Measurements from ENCODE around the gene PACSIN2. TPM values are rescaled to one million over a fixed set of nuclear protein-coding genes. Genes with fewer than 3 reads are reported as not detected.
A peak's percentile ranks its signal among the peaks of the same experiment; 100 is the strongest.

Gene PACSIN2
- total RNA-seq, 6 experiments from 2014 or later = 69.8 to 97.3 (median 76.2) TPM

DNA sequence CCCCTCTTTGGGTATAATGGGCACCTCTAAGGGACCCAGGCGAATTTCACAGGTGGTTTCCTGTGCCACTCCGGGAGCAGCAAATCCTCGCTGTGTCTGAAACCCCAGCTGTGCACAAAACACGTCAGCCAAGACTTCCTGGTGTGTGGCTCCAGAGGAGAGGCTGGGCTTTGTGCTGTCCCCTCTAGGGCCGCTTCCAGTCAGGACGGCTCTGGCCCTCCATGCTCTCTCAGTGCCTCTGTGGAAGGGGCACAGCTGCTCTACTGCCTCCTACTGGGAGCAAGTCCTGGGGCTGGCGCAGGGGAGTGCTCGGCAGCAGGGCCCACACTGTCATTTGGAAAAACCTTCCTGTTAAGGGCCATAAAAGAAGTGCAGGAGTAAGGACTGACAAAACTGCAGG lies 134.1 kb downstream of the PACSIN2 start:
- no peaks in the 10 kb centered on the region for H3K9me3 Mint-ChIP-seq
- no peak overlapping the region for H3K4me3 Mint-ChIP-seq
- H3K27ac Mint-ChIP-seq = no peak overlapping the region
- no peaks in the 10 kb centered on the region; the same call in none of the 2 replicates for H3K27me3 Mint-ChIP-seq (ENCODE audit: insufficient read depth)
- TF ChIP-seq, protein P1, sequence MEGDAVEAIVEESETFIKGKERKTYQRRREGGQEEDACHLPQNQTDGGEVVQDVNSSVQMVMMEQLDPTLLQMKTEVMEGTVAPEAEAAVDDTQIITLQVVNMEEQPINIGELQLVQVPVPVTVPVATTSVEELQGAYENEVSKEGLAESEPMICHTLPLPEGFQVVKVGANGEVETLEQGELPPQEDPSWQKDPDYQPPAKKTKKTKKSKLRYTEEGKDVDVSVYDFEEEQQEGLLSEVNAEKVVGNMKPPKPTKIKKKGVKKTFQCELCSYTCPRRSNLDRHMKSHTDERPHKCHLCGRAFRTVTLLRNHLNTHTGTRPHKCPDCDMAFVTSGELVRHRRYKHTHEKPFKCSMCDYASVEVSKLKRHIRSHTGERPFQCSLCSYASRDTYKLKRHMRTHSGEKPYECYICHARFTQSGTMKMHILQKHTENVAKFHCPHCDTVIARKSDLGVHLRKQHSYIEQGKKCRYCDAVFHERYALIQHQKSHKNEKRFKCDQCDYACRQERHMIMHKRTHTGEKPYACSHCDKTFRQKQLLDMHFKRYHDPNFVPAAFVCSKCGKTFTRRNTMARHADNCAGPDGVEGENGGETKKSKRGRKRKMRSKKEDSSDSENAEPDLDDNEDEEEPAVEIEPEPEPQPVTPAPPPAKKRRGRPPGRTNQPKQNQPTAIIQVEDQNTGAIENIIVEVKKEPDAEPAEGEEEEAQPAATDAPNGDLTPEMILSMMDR (IDR thresholded peaks at IDR 0.05) = peak; percentile 41; the same call in 1 of the 2 replicates
- peaks cover 12% of the 10 kb centered on the region for H3K4me1 Mint-ChIP-seq (ENCODE audit: low read depth)
- DNase-seq = no peak
- peaks cover 10% of the 10 kb centered on the region for H3K36me3 Mint-ChIP-seq (ENCODE audit: low read depth)

DNA sequence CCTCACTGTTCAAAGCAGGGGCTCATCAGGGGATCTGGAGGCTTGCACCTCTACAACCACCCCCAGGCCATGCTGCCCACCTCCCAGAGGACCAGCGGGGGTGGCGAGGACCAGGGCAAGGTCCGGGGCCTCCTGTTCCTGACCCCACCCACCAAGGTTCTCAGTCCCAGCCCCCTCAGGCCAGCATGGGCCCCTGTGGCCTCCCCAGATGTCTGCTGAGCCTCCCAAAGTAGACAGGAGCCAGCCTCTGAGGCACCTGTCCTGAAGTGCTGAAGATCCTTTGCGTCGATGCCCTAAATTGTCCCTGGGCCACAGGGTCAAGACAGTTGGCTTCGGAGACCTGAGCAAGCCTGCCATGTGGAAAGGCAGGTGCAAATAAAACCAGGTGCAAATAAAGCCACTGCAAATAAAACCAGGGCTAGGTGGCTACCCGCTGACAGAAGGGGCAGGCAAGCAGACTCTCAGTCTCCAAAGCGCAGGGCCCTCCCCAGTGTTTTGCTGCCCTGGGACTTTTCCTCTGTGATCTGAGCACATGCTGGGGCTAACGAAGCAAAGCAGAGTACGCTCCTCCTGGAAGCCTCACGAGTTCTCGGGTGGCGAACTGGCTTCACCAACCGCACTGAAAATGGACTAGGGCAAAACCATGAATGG lies 135.5 kb downstream of the PACSIN2 start:
- no peak for DNase-seq
- H3K9me3 Mint-ChIP-seq = no peaks in the 10 kb centered on the region
- H3K4me3 Mint-ChIP-seq = no peak overlapping the region
- H3K27ac Mint-ChIP-seq = no peak overlapping the region; the same call in 1 of the 2 replicates
- H3K36me3 Mint-ChIP-seq (ENCODE audit: low read depth) = peaks cover 15% of the 10 kb centered on the region
- no peaks in the 10 kb centered on the region; the same call in 1 of the 2 replicates for H3K4me1 Mint-ChIP-seq (ENCODE audit: low read depth)
- H3K27me3 Mint-ChIP-seq (ENCODE audit: insufficient read depth) = peaks cover 1% of the 10 kb centered on the region; the same call in 1 of the 2 replicates
- TF ChIP-seq, protein P1 (IDR thresholded peaks at IDR 0.05) = no peak

DNA sequence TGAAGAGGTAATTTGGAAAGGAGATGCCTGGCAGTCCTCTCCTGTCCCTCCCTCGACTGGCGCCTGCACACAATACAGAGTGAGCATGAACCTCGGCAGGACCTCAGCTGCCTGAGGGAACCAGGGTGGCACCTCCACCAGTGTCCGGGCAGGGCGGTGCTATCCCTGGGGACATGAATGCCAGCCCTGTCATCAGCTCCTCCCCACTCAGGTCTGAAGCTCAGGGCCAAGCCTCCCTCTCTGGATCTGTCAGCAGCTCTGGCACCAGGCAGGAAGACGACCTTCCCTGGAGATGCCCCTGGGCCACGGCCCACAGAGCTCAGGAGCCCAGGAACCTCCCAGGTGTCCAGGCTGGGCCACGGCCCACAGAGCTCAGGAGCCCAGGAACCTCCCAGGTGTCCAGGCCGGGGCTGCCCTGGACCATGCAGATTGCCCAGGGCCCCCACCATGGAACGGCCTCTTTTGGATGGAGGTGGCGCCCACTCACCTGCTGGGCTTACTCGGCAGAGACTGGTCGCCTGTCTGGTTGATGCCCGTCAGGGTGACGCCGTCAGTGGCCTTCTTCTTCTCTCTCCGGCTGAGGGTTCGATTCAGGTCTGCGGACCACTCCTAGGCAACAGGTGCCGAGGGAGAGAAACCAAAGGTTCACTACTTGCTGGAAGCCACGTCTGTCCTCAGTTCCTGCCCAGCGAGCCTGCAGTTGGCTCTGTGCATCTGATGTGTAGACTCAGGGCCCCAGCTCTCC lies 136.2 kb downstream of the PACSIN2 start:
- Mint-ChIP-seq H3K27ac (no peak overlapping the region), H3K9me3 (no peaks in the 10 kb centered on the region), H3K27me3 (ENCODE audit: insufficient read depth) (peaks cover 1% of the 10 kb centered on the region; the same call in 1 of the 2 replicates), H3K4me1 (ENCODE audit: low read depth) (no peaks in the 10 kb centered on the region), H3K4me3 (no peak overlapping the region), H3K36me3 (ENCODE audit: low read depth) (peaks cover 15% of the 10 kb centered on the region; the same call in 1 of the 2 replicates)
- TF ChIP-seq, protein P1 (IDR thresholded peaks at IDR 0.05) = no peak
- no peak for DNase-seq

DNA sequence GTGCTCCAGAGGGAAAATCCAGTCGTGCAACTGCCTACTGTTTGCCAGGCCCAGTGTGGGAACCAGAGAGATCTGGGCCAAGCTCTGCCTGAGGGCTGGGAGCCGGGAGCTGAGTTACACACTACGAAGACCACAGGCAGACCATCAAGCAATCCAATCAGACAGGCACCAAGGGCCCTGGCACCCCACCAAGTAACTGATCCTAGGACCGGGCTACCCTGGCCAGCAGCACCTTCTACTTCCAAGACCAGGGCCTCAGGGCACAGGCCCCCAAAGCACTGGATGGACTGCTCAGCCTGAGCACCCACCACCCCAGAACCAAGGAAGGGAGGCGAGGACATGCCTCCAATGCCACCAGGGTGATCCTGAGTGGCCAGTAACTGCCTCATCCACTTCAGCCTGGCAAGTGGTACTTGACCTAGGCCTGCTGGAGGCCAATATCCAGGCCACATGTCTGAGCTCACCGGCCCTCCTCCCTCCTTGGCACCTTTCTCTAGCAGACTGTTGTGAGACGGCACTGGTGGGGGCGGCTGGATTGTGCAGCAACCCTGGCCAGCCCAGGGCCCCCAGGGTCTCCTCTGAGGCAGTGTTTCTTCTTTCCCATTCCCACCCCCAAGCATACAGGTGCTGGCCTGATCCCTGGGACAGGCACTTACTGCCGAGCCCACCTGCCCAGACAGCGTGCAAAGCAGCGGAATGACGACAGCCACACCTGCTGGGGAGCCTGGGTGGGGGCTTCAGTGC lies 137.2 kb downstream of the PACSIN2 start:
- no peak for DNase-seq
- peaks cover 15% of the 10 kb centered on the region; the same call in 1 of the 2 replicates for H3K36me3 Mint-ChIP-seq (ENCODE audit: low read depth)
- H3K9me3 Mint-ChIP-seq = no peaks in the 10 kb centered on the region
- H3K27me3 Mint-ChIP-seq (ENCODE audit: insufficient read depth) = peaks cover 1% of the 10 kb centered on the region; the same call in 1 of the 2 replicates
- no peaks in the 10 kb centered on the region for H3K4me1 Mint-ChIP-seq (ENCODE audit: low read depth)
- no peak overlapping the region for H3K27ac Mint-ChIP-seq
- no peak overlapping the region for H3K4me3 Mint-ChIP-seq
- TF ChIP-seq, protein P1 (IDR thresholded peaks at IDR 0.05) = no peak

DNA sequence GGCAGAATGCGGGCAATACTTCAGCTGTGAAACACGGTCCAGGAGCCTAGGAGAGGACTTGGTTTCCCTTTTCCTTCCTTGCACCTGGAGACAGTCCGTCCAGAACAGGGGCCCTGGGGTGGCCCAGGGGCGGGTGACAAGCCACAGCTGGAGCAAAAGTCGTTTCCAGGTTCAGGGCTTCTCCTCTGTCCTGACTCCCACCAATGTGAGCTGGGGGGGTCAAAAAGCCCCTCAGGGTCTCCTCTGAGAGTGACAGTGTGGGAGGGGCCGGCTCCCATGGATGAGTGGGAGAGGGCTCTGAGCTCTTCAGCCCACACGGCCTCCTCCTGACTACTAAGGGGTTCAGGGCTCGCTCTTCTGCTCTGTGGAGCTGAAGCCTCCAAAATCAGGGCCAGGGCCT lies 137.8 kb downstream of the PACSIN2 start:
- H3K9me3 Mint-ChIP-seq = no peaks in the 10 kb centered on the region
- TF ChIP-seq, protein P1 (IDR thresholded peaks at IDR 0.05) = no peak
- no peak overlapping the region for H3K27ac Mint-ChIP-seq
- H3K36me3 Mint-ChIP-seq (ENCODE audit: low read depth) = peaks cover 15% of the 10 kb centered on the region; the same call in 1 of the 2 replicates
- no peaks in the 10 kb centered on the region for H3K4me1 Mint-ChIP-seq (ENCODE audit: low read depth)
- H3K27me3 Mint-ChIP-seq (ENCODE audit: insufficient read depth) = peaks cover 1% of the 10 kb centered on the region; the same call in 1 of the 2 replicates
- H3K4me3 Mint-ChIP-seq = no peak overlapping the region
- DNase-seq = no peak
